Measurements from ENCODE around the gene ARHGAP29.

ARHGAP29 gene

GRCh38 chr1:94265011-94265422 is 27.6 kb upstream of the ARHGAP29 start:
- H3K4me3 ChIP-seq (ENCODE audit: low read length): no peak overlapping the region
- DNase-seq (ENCODE audit: low read depth): no peak
- TF ChIP-seq CTCF (conservative IDR thresholded peaks at IDR 0.05; ENCODE audit: low read length): no peak

GRCh38 chr1:94260635-94261387 is 23.4 kb upstream of the ARHGAP29 start:
- no peak for DNase-seq (ENCODE audit: low read depth)
- TF ChIP-seq CTCF (conservative IDR thresholded peaks at IDR 0.05; ENCODE audit: low read length): no peak
- H3K4me3 ChIP-seq (ENCODE audit: low read length): no peak overlapping the region

GRCh38 chr1:94259635-94260289 is 22.4 kb upstream of the ARHGAP29 start:
- no peak overlapping the region for H3K4me3 ChIP-seq (ENCODE audit: low read length)
- DNase-seq (ENCODE audit: low read depth): no peak
- no peak for TF ChIP-seq CTCF (conservative IDR thresholded peaks at IDR 0.05; ENCODE audit: low read length)

GRCh38 chr1:94258873-94259331 is 21.5 kb upstream of the ARHGAP29 start:
- no peak for TF ChIP-seq CTCF (conservative IDR thresholded peaks at IDR 0.05; ENCODE audit: low read length)
- H3K4me3 ChIP-seq (ENCODE audit: low read length): no peak overlapping the region
- peak; percentile 97 for DNase-seq (ENCODE audit: low read depth)

- no peak overlapping the region for H3K4me3 ChIP-seq (ENCODE audit: low read length)
- no peak for TF ChIP-seq CTCF (conservative IDR thresholded peaks at IDR 0.05; ENCODE audit: low read length)
- DNase-seq (ENCODE audit: low read depth): no peak
Measured at GRCh38 chr1:94257444-94257843, 20.1 kb upstream of the ARHGAP29 start.

- DNase-seq (ENCODE audit: low read depth): no peak
- no peak for TF ChIP-seq CTCF (conservative IDR thresholded peaks at IDR 0.05; ENCODE audit: low read length)
- no peak overlapping the region for H3K4me3 ChIP-seq (ENCODE audit: low read length)
Measured at GRCh38 chr1:94255476-94255875, 18.1 kb upstream of the ARHGAP29 start.

All from AG10803 (cell line).